MCF 10A (cell line): ENCODE results near the gene ABLIM2. TPM values are rescaled to one million over a fixed set of nuclear protein-coding genes. Genes with fewer than 3 reads are reported as not detected.

Source experiments
- BruUV-seq: library from RNA; stranded (reverse); fragments of 400-500 nt; replicated peaks from 2 replicates; lab custom pipeline; 2021; lab: Mats Ljungman, UMichigan
- CTCF ChIA-PET: fragments of 300-600 bp; sonication (Branson Sonifier 250); formaldehyde crosslinking; extraction: SDS; loops from one replicate; lab custom pipeline; 2021; ENCODE audit warnings: antibody characterized with exemption, inconsistent platforms; lab: Yijun Ruan, JAX
- POLR2A ChIA-PET: fragments of 300-600, 350-650 bp; sonication (Branson Sonifier 250); formaldehyde crosslinking; extraction: SDS; loops from one replicate; lab custom pipeline; 2020; ENCODE audit warnings: antibody characterized with exemption, inconsistent platforms; lab: Yijun Ruan, JAX
- DNase-seq: peaks from one replicate; pipeline ENCODE4 v3.0.0-alpha.2; 2018; ENCODE audit not compliant: unreplicated experiment
- H3K27ac Mint-ChIP-seq: one replicate; pipeline ENCODE4 v1.8.0; 2022; ENCODE audit warnings: mild to moderate bottlenecking, low read depth, mixed read lengths; ENCODE audit not compliant: unreplicated experiment
- H3K27me3 Mint-ChIP-seq: one replicate; pipeline ENCODE4 v1.8.0; 2022; ENCODE audit warnings: mixed read lengths; ENCODE audit not compliant: insufficient read depth, unreplicated experiment
- H3K36me3 Mint-ChIP-seq: one replicate; pipeline ENCODE4 v1.8.0; 2022; ENCODE audit warnings: mild to moderate bottlenecking, moderate library complexity, mixed read lengths; ENCODE audit not compliant: insufficient read depth, unreplicated experiment
- H3K4me1 Mint-ChIP-seq: one replicate; pipeline ENCODE4 v1.8.0; 2022; ENCODE audit warnings: mixed read lengths; ENCODE audit not compliant: insufficient read depth, unreplicated experiment
- H3K4me3 Mint-ChIP-seq: one replicate; pipeline ENCODE4 v1.8.0; 2022; ENCODE audit warnings: mild to moderate bottlenecking, moderate library complexity, mixed read lengths; ENCODE audit not compliant: unreplicated experiment
- H3K9me3 Mint-ChIP-seq: one replicate; pipeline ENCODE4 v1.8.0; 2022; ENCODE audit warnings: mixed read lengths; ENCODE audit not compliant: unreplicated experiment
- intact Hi-C: fragments of 100-400 bp; cut with micrococcal nuclease; formaldehyde crosslinking; loops from 2 replicates; pipeline ENCODE4 v1.14.1; 2022
- total RNA-seq: library from RNA; stranded (reverse); gene quantifications from 2 replicates; pipeline ENCODE4 v1.2.3, GENCODE V29; 2022
- TF ChIP-seq, protein P1 (sequence below): fragments of 200-600 bp; IDR thresholded peaks from one replicate; pipeline ENCODE4 v1.8.0; 2022; ENCODE audit warnings: antibody characterized with exemption, mild to moderate bottlenecking; ENCODE audit not compliant: unreplicated experiment

ABLIM2 gene
- total RNA-seq, 1 experiment from 2014 or later = 5.3 TPM

DNA sequence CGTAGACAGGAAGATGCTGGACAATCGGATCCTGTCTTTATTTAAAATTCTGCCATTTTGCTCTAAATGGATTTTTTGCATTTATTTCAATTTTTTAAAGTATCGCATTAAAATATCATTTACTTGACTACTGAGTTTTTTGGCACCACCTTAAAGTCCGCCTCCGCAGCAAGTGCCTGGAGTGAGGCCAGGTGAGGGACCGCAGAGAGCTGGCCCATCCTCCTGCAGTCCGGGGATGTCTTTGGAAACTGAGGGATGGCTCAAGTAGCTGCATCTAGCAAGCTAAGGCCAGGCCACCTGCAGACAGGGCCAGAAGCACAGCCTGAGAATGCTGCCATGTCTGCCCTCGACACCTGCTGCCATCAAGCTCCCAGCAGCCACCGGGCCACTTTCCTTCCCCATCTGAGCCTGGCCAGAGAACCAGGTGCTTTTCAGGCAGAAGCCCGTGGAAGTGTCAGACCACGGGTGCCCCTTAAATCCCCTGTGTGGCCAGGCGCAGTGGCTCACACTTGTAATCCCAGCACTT is 69.6 kb downstream of the ABLIM2 start:
- intact Hi-C loops = no loop called here
- DNase-seq = no peak
- Mint-ChIP-seq H3K27ac (no peak overlapping the region), H3K27me3 (no peaks in the 10 kb centered on the region), H3K9me3 (peaks cover 14% of the 10 kb centered on the region), H3K4me3 (no peak overlapping the region), H3K36me3 (peaks cover 4% of the 10 kb centered on the region), H3K4me1 (peaks cover 12% of the 10 kb centered on the region)
- CTCF ChIA-PET = interaction anchor here (0.6 kb wide), 1 partner anchor 62 kb away, joined by 3 read pairs; no protein-coding TSS in a partner anchor
- POLR2A ChIA-PET = interaction anchor here (0.6 kb wide), 1 partner anchor 53 kb away, joined by 3 read pairs; no protein-coding TSS in a partner anchor
- BruUV-seq = no TSS peak
- TF ChIP-seq, protein P1, sequence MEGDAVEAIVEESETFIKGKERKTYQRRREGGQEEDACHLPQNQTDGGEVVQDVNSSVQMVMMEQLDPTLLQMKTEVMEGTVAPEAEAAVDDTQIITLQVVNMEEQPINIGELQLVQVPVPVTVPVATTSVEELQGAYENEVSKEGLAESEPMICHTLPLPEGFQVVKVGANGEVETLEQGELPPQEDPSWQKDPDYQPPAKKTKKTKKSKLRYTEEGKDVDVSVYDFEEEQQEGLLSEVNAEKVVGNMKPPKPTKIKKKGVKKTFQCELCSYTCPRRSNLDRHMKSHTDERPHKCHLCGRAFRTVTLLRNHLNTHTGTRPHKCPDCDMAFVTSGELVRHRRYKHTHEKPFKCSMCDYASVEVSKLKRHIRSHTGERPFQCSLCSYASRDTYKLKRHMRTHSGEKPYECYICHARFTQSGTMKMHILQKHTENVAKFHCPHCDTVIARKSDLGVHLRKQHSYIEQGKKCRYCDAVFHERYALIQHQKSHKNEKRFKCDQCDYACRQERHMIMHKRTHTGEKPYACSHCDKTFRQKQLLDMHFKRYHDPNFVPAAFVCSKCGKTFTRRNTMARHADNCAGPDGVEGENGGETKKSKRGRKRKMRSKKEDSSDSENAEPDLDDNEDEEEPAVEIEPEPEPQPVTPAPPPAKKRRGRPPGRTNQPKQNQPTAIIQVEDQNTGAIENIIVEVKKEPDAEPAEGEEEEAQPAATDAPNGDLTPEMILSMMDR = no peak

DNA sequence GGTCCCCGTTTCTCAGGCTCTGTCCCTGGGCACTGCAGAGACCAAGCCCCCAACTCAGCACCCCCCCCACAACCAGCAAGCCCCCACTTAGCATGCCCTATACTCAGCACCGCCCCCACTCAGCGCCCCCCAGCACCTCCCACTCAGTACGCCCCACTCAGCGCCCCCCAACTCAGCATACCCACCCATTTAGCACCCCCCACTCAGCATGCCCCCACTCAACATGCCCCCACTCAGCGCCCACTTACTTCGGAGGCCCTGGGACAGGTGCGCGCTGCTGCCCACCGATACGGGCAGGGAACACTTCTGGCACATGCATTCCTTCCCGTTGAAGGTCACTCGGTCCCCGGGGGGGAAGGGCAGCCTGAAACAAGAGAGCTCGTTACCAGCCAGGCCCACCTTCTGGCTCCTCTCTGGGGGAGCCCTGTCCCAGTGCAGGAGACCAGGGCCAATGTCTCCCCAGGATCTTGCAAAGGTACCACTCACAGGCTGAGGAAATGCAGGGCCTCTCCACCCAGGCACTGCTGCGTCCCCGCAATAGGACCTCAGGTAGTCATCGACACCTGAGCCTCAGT is 70.6 kb downstream of the ABLIM2 start:
- Mint-ChIP-seq H3K4me1 (peaks cover 12% of the 10 kb centered on the region), H3K27me3 (peaks cover 8% of the 10 kb centered on the region), H3K36me3 (no peaks in the 10 kb centered on the region), H3K9me3 (peaks cover 6% of the 10 kb centered on the region), H3K4me3 (no peak overlapping the region), H3K27ac (no peak overlapping the region)
- ChIA-PET POLR2A (no interaction called here), CTCF (no interaction called here)
- no peak for DNase-seq
- TF ChIP-seq, protein P1 = no peak
- BruUV-seq = no TSS peak
- intact Hi-C loops = no loop called here

DNA sequence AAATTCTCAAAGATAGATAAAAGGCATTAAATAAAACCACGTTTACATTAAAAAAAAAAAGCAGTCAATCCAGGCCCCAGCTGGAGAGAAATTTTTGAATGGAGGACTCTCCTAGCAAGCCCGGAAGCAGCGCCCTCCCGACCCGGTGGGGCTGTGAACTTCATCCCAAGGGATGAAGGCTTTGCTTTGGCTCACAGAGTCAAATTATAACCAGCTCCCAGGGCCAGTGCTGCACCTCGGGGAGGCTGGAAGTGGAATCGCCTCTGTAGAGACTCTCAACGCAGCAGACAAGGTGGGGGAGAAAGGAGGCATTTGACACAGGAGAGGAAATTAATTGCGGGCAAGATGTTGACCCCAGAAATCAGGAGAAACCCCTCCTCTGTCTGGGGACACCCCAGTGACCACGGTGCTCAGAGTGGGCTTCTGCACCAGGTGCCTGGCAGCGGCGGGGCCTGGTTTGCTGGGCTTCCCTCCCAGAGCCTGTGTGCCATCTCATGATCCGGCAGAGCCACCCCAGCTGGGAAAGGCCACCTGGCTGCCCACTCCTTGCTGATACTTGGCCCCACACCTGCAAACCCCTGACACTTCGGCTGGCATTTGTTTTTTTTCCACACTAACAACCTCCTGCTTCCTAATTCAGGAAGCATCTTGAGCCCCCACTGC is 71.7 kb downstream of the ABLIM2 start:
- intact Hi-C loops = no loop called here
- TF ChIP-seq, protein P1 = no peak
- Mint-ChIP-seq H3K27ac (no peak overlapping the region), H3K36me3 (no peaks in the 10 kb centered on the region), H3K4me1 (peaks cover 12% of the 10 kb centered on the region), H3K4me3 (no peak overlapping the region), H3K9me3 (no peaks in the 10 kb centered on the region), H3K27me3 (peaks cover 14% of the 10 kb centered on the region)
- no TSS peak for BruUV-seq
- ChIA-PET CTCF (interaction anchor here (0.5 to 0.6 kb wide), 2 partner anchors 99 to 930 kb away, joined by 3 read pairs; no protein-coding TSS in a partner anchor), POLR2A (interaction anchor here (1.3 kb wide), 1 partner anchor 14 kb away, joined by 4 read pairs; no protein-coding TSS in a partner anchor)
- no peak for DNase-seq

DNA sequence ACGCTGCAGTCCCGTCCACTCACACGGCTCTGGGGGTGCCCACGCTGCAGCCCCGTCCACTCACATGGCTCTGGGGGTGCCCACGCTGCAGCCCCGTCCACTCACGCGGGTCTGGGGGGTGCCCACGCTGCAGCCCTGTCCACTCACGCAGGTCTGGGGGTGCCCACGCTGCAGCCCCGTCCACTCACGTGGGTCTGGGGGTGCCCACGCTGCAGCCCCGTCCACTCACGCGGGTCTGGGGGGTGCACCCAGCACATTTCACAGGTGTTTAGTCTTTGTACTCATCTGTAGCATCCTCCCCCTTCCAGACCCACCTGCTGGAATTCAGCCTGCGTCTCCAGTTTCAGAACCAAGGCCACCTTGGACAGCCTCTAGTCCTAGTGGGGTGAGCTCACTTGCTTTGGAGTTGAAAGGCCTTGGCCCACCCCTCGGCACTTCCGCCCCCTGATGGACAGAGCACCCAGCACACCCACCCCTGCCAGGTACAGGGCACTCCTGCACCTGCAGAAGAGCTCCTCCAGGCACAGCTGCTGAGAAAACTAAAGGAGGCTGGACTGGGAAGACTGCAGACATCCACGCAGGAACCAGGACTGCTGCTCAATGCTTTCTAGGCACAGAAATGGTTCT is 73.0 kb downstream of the ABLIM2 start:
- Mint-ChIP-seq H3K27me3 (peaks cover 27% of the 10 kb centered on the region), H3K9me3 (no peaks in the 10 kb centered on the region), H3K4me1 (peaks cover 12% of the 10 kb centered on the region), H3K36me3 (no peaks in the 10 kb centered on the region), H3K4me3 (no peak overlapping the region), H3K27ac (peak overlapping the region; percentile 39)
- POLR2A ChIA-PET = interaction anchor here (1.3 kb wide), 1 partner anchor 15 kb away, joined by 4 read pairs; no protein-coding TSS in a partner anchor
- no TSS peak for BruUV-seq
- TF ChIP-seq, protein P1 = no peak
- CTCF ChIA-PET = interaction anchor here (1.4 kb wide), 1 partner anchor 91 kb away, joined by 3 read pairs; no protein-coding TSS in a partner anchor
- no peak for DNase-seq
- intact Hi-C loops = no loop called here
